HG03558 (cell line): ENCODE results near the gene ZDBF2.
"Not testable (repeated sequence)": the region's sequence is repeated elsewhere in the genome, so short reads cannot be mapped to it uniquely, and the experiment has no call there.

Source experiments
- ATAC-seq: cut with Tn5 transposase; IDR thresholded peaks from one replicate; pipeline ENCODE4 v1.9.1; 2021; ENCODE audit warnings: moderate number of reproducible peaks; ENCODE audit not compliant: unreplicated experiment; ENCODE audit errors: extremely low read depth

Gene ZDBF2

DNA sequence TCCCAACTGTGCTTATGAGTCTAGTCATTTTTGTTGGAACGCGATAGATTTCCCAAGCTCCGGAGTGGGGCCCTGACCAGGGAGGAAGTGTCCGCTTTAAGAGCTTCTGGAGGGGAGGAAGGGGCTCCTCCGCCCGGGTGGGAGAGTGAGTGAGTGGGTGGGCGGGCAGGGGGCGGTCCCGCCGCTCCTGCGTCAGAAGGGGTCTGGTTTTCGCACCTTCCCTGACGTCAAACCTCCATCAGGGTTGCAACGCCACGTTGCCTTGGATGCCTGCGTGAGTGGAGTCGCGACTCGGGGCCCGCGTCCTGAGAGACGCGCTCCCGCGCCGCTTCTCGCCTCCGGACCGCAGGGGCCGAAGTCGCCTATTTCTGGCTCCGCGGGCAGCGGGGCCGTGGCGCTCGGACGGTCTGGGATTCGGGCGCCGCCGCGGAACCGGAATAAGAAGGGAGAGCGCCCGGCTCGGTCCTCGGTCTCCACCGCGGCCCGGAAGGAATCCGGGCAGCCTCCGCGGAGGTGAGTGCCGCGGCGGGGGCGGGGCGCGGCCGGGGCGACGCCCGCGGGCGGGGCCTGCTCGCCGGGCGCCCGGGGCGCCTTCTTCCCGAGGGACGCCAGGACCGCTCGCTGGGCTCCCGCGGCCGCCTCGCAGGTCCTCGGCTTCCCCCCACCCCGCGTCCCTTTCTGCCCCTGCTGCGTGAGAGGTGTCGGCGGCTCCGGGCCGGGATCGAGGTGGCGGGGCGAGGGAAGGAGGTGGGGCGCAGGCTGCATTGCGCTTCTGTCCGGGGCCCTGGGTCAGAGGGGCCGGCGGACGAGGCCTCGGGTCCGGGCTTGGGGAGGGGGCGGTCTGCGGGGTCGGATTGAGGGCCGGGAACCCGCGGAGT, at the start of gene ZDBF2:
ZDBF2 (plus strand) TSS at position 230 of the 878 bp plus-strand sequence. CDS start 7,187 bp downstream, outside the sequence.
- ATAC-seq: peak; percentile 36

GRCh38 chr2:206225435-206226232, 48.8 kb upstream of the ZDBF2 start:
- peak; percentile 95 for ATAC-seq

DNA sequence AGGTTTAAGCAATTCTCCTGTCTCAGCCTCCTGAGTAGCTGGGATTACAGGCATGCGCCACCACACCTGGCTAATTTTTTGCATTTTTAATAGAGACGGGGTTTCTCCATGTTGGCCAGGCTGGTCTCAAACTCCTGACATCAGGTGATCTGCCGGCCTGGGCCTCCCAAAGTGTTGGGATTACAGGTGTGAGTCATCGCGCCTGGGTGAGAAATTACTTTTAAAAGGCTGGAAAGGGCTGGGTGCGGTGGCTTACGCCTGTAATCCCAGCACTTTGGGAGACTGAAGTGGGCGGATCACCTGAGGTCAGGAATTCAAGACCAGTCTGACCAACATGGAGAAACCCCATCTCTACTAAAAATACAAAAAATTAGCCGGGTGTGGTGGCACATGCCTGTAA, 45.8 kb upstream of the ZDBF2 start:
- not testable (repeated sequence) for ATAC-seq

- no peak for ATAC-seq
Observed at GRCh38 chr2:206229642-206230041, 44.8 kb upstream of the ZDBF2 start.

DNA sequence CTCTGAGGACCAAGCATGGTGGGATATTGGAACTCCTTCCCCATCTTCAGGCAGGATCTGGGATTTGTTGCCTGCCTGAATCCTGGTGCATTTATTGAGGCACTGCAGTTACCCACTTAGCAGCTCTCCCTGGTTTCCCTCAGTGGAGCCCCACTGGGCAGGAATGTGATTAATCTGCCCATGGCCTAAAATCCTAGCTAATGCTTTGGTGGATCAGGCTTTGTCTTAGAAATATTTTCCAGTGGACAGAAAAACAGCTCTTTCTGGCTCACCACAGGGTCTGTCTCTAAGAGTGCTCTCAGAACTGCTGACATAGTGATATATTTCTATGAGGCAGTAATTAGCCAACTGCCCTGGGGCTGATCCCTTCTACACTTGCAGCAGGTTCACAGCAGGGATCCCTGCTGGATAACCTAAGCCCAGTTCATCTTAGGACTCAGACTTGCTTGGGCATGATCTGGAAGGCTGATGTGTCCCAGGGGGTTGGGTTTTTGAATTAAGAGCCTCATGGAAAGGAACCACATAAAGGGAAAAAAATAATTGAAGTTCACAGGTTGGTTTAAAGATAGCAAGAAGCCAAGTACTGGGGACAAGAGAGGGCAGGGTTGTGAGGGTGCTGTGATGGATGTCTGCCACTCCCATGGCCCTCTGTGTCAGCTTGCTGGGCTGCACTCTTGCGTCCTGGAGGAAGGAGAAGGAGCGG, 44.3 kb upstream of the ZDBF2 start:
- no peak for ATAC-seq

DNA sequence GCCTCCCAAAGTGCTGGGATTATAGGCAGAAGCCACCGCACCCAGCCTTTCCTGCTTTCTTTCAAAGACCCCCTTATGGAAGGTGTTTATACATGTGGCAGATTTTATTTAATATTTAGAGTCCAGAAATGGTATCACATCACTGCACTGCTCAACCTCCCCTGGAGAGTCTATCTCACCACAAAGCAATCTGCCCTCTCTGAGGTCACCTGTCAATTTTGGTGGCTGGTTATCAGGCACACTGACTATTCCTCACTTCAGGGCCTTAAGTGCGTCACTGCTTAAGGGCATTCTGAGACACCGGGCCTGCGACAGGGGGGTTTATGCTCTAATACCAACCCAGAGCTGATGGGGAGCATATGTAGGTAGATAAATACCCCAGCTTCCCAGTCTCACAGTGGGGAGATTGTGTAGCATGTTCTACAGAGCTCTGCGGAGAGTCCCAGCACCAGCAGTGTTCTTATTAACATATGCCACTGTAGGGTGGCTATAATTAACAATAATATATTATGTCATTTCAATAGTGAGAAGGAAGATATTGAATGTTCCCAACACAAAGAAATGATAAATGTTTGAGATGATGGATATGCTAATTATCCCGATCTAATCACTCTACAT, 42.7 kb upstream of the ZDBF2 start:
- ATAC-seq: no peak

GRCh38 chr2:206232287-206233035, 42.0 kb upstream of the ZDBF2 start:
- ATAC-seq: no peak

GRCh38 chr2:206239157-206239556, 35.3 kb upstream of the ZDBF2 start:
- ATAC-seq: no peak

DNA sequence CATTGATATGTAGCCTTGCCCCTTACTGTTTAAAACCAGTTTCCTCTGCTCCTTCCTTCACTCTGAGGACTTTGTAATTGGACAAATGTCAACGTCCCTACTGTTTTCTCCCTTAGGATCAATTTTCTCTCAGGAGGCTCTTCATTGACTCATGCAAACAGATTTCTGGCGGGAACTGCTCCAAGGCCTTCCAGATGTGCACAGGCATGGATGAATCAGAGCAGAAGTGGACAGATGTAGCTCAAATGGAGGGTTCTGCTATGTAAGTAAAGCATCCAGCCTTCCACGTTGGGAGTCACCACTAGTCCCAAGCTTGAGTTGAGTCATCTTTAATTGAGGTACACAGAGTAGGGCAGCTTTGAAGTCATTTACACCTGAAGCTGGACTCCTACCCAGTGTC, 34.1 kb upstream of the ZDBF2 start:
- ATAC-seq: no peak

- ATAC-seq: no peak
Observed at GRCh38 chr2:206241736-206242135, 32.7 kb upstream of the ZDBF2 start.

- ATAC-seq: no peak
Observed at GRCh38 chr2:206245265-206245672, 29.2 kb upstream of the ZDBF2 start.

- ATAC-seq: no peak
Observed at GRCh38 chr2:206250041-206250897, 24.2 kb upstream of the ZDBF2 start.

DNA sequence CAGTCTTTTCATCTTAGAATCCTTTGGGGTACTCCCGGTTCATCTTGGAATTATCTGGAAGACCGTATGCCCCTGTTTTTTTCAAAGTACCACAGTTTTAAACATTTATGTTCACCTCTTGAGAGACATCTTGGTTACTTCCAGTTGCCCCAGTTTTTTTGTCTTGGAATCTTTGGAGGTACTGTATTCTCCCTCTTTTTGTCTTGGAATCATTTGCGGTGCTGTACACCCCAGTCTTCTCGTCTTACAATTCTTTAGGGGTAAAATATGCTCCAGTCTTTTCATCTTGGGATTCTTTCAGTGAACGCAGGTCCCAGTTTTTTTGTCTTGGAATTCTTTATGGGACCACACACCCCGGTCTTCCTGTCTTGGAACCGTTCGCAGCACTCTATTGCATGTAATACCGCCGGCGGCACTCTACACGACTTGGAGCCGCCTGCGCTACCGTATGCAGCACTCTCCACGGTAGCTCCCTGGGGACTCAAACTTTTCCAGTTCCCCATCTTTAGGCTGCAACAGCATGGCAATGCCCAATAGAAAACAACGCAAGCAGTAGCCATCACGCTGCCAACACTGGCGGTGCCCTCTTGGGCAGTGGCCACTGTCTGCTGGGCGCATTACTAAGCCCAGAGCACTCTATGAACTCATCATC, 21.2 kb upstream of the ZDBF2 start:
- ATAC-seq: no peak

GRCh38 chr2:206253777-206254166, 20.7 kb upstream of the ZDBF2 start:
- no peak for ATAC-seq

GRCh38 chr2:206255003-206255402, 19.5 kb upstream of the ZDBF2 start:
- no peak for ATAC-seq

DNA sequence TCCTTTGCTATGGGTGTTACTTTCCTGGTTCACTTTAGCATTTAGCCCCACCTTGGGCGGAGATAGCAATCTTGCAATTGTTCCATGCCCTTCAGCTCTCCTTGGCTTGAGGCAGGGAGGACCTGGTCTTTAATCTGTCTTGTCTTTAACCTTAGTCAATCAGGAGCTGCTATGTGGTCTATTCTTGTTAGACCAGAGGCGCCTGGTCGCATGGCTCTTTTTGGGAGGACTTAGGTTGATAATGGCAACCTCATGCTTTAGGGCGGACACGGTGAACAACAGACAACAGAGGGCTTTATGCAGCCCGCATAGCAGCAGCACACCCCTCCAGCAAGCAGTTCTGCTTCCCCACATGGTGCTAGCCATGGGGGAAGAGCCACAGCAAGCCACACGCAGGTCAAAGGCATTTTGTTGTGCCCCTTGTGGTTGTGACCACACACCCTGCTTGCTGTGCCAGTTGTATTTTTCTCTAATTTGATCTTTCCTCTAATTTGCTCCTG, 17.7 kb upstream of the ZDBF2 start:
- ATAC-seq: no peak

GRCh38 chr2:206257350-206257749, 17.1 kb upstream of the ZDBF2 start:
- ATAC-seq: no peak

DNA sequence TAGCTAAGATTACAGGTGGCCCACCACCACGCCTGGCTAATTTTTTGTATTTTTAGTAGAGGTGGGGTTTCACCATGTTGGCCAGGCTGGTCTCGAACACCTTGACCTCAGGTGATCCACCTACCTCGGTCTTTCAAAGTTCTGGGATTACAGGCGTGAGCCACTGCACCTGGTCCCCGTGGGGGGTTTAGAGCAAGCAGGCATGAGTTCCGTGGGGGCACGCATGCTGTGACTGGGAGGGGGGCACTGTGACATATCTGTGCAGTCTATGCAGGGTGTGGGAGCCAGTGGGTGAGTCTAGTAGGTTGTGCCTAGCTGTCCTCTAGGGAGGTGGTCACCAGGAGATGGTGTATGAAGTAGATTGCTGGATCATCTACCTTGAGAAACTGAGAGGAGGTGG, 16.6 kb upstream of the ZDBF2 start:
- no peak for ATAC-seq
